ENCODE measurements around the gene DGKI.
A peak's percentile ranks its signal among the peaks of the same experiment; 100 is the strongest.

The DGKI gene

GRCh38 chr7:137774793-137775201 lies 72.0 kb downstream of the DGKI start:
- no peaks in the 10 kb centered on the region for H3K79me1 ChIP-seq (ENCODE audit: low read length)
- H3K79me2 ChIP-seq (ENCODE audit: control insufficient read depth, insufficient read depth, low read length, poor library complexity), result no peaks in the 10 kb centered on the region
- no peak overlapping the region for H2BK5ac ChIP-seq (ENCODE audit: low read depth, low read length, poor library complexity)
- no peak overlapping the region for H3K4ac ChIP-seq (ENCODE audit: low read depth, low read length)
- no peak overlapping the region for H3K27ac ChIP-seq (ENCODE audit: low read depth, low read length)
- H3K14ac ChIP-seq (ENCODE audit: low read length), result no peak overlapping the region
- no peak overlapping the region for H3K9ac ChIP-seq (ENCODE audit: low read length)
- H2AFZ ChIP-seq (ENCODE audit: insufficient read depth, low read length, poor library complexity), result no peak overlapping the region
- no peak overlapping the region for H3K23ac ChIP-seq (ENCODE audit: low read length)
- peak in 1 of 2 donors; percentile 17 for DNase-seq
- H4K91ac ChIP-seq (ENCODE audit: low read depth, low read length), result no peak overlapping the region
- H3K36me3 ChIP-seq (ENCODE audit: control insufficient read depth in 1 of 2, insufficient read depth in 2 of 2, low read length in 2 of 2), result no peaks in the 10 kb centered on the region
- H4K12ac ChIP-seq (ENCODE audit: low read depth, low read length), result no peak overlapping the region
- H3K4me1 ChIP-seq (ENCODE audit: control insufficient read depth in 1 of 2, insufficient read depth in 2 of 2, low read length in 2 of 2), result no peaks in the 10 kb centered on the region
- no peak overlapping the region for H3K18ac ChIP-seq (ENCODE audit: low read length)
- no peak overlapping the region for H2BK12ac ChIP-seq (ENCODE audit: low read length)
- H4K8ac ChIP-seq (ENCODE audit: low read depth, low read length), result no peak overlapping the region
- no CpG with 5 or more reads among the region's 4 CpGs for WGBS (ENCODE audit: extremely low coverage, insufficient coverage, insufficient read length)
- H2AK5ac ChIP-seq (ENCODE audit: low read length), result no peak overlapping the region
- no peak overlapping the region for H3K4me2 ChIP-seq (ENCODE audit: low read length)
- H2BK120ac ChIP-seq (ENCODE audit: insufficient read depth, low read length, poor library complexity), result no peak overlapping the region
- no peaks in the 10 kb centered on the region for H3K27me3 ChIP-seq (ENCODE audit: insufficient read depth, low read length)
- no peaks in the 10 kb centered on the region for H3K9me3 ChIP-seq (ENCODE audit: insufficient read depth, low read depth, low read length)
- H3K4me3 ChIP-seq (ENCODE audit: low read depth, low read length), result no peak overlapping the region

DNA sequence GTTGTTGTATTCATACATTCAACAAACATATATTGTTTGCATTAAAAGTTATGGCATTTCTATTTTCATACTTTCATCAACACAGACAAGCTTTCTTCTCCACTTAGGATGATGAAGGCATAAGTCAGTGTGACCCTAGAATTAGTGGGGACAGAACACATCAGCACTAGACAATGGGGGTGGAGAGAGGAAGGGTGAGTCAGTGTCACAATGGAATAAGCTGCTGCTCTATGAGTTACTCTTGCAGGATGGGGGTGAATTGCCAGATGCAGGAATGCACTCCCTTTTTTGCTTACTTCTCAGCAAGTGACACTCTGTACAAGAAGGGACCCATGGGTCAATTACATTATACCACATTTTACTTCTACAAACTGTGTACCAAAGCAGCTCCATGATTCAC lies 74.0 kb downstream of the DGKI start:
- DNase-seq, result peak in 1 of 2 donors; percentile 9
- H3K36me3 ChIP-seq (ENCODE audit: control insufficient read depth in 1 of 2, insufficient read depth in 2 of 2, low read length in 2 of 2), result no peaks in the 10 kb centered on the region

DNA sequence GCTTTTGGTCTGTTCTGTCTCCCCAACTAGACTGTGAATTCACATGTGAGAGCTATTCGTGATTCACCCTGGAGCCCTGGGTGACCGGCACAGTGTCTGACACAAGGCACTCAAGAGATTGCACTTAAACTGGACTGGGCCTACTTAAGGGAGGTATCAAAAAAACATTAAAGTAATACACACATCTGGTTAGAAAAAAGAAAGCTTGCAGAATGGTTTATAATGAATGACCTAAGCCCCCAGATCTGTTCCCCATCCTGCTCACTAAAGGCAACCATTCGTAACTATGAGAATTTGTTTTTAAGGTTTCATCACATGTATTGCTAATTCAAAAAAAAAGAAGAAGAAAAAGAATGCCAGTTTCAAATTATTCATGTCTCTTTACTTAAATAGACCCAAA lies 74.5 kb downstream of the DGKI start:
- Histone ChIP-seq H2BK120ac (ENCODE audit: insufficient read depth, low read length, poor library complexity) (no peak overlapping the region), H3K4me2 (ENCODE audit: low read length) (no peak overlapping the region), H2BK12ac (ENCODE audit: low read length) (no peak overlapping the region), H3K9ac (ENCODE audit: low read length) (no peak overlapping the region), H3K36me3 (ENCODE audit: control insufficient read depth in 1 of 2, insufficient read depth in 2 of 2, low read length in 2 of 2) (no peaks in the 10 kb centered on the region), H3K9me3 (ENCODE audit: insufficient read depth, low read depth, low read length) (no peaks in the 10 kb centered on the region), H4K91ac (ENCODE audit: low read depth, low read length) (no peak overlapping the region), H3K79me1 (ENCODE audit: low read length) (no peaks in the 10 kb centered on the region), H3K4ac (ENCODE audit: low read depth, low read length) (no peak overlapping the region), H3K4me1 (ENCODE audit: control insufficient read depth in 1 of 2, insufficient read depth in 2 of 2, low read length in 2 of 2) (no peaks in the 10 kb centered on the region), H3K27me3 (ENCODE audit: insufficient read depth, low read length) (no peaks in the 10 kb centered on the region), H3K18ac (ENCODE audit: low read length) (no peak overlapping the region), H3K4me3 (ENCODE audit: low read depth, low read length) (no peak overlapping the region), H3K23ac (ENCODE audit: low read length) (no peak overlapping the region), H2AK5ac (ENCODE audit: low read length) (no peak overlapping the region), H4K12ac (ENCODE audit: low read depth, low read length) (no peak overlapping the region), H3K79me2 (ENCODE audit: control insufficient read depth, insufficient read depth, low read length, poor library complexity) (no peaks in the 10 kb centered on the region), H3K14ac (ENCODE audit: low read length) (no peak overlapping the region), H2AFZ (ENCODE audit: insufficient read depth, low read length, poor library complexity) (no peak overlapping the region), H2BK5ac (ENCODE audit: low read depth, low read length, poor library complexity) (no peak overlapping the region), H4K8ac (ENCODE audit: low read depth, low read length) (no peak overlapping the region), H3K27ac (ENCODE audit: low read depth, low read length) (no peak overlapping the region)
- WGBS (ENCODE audit: extremely low coverage, insufficient coverage, insufficient read length), result no CpG with 5 or more reads among the region's 3 CpGs
- no peak for DNase-seq

More for the DNA sequence above, 74.0 kb downstream of the DGKI start:
- Histone ChIP-seq H2AK5ac (ENCODE audit: low read length) (no peak overlapping the region), H3K23ac (ENCODE audit: low read length) (no peak overlapping the region), H3K4me1 (ENCODE audit: control insufficient read depth in 1 of 2, insufficient read depth in 2 of 2, low read length in 2 of 2) (no peaks in the 10 kb centered on the region), H2BK5ac (ENCODE audit: low read depth, low read length, poor library complexity) (no peak overlapping the region), H3K79me2 (ENCODE audit: control insufficient read depth, insufficient read depth, low read length, poor library complexity) (no peaks in the 10 kb centered on the region), H2BK12ac (ENCODE audit: low read length) (no peak overlapping the region), H2AFZ (ENCODE audit: insufficient read depth, low read length, poor library complexity) (no peak overlapping the region), H4K12ac (ENCODE audit: low read depth, low read length) (no peak overlapping the region), H3K18ac (ENCODE audit: low read length) (no peak overlapping the region), H2BK120ac (ENCODE audit: insufficient read depth, low read length, poor library complexity) (no peak overlapping the region), H3K9ac (ENCODE audit: low read length) (no peak overlapping the region), H3K79me1 (ENCODE audit: low read length) (no peaks in the 10 kb centered on the region), H3K14ac (ENCODE audit: low read length) (no peak overlapping the region), H3K4me2 (ENCODE audit: low read length) (no peak overlapping the region), H3K4ac (ENCODE audit: low read depth, low read length) (no peak overlapping the region), H3K27ac (ENCODE audit: low read depth, low read length) (no peak overlapping the region), H3K9me3 (ENCODE audit: insufficient read depth, low read depth, low read length) (no peaks in the 10 kb centered on the region), H3K27me3 (ENCODE audit: insufficient read depth, low read length) (no peaks in the 10 kb centered on the region), H4K91ac (ENCODE audit: low read depth, low read length) (no peak overlapping the region), H3K4me3 (ENCODE audit: low read depth, low read length) (no peak overlapping the region), H4K8ac (ENCODE audit: low read depth, low read length) (no peak overlapping the region)

DNA sequence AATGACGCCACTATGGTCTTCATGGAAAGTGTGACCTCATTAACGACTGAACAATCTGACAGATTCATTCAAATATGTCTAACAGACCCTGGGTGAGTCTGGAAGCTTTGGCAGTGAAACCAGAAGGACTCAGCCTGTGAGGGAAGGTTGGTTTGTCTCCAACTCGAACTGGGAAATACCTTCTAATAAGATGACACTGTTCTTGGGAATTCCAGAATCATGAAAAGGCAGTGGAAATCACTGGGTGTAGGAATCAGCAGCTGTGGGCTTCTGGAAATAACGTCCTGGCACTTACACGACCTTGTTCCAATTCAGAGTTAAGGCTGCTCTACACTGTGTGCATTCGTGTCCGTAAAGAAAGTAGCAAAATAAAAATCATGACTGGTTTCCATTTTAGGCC lies 75.1 kb downstream of the DGKI start:
- H3K14ac ChIP-seq (ENCODE audit: low read length), result no peak overlapping the region
- no peak overlapping the region for H3K27ac ChIP-seq (ENCODE audit: low read depth, low read length)
- H3K79me1 ChIP-seq (ENCODE audit: low read length), result no peaks in the 10 kb centered on the region
- H2BK5ac ChIP-seq (ENCODE audit: low read depth, low read length, poor library complexity), result no peak overlapping the region
- no CpG with 5 or more reads among the region's 7 CpGs for WGBS (ENCODE audit: extremely low coverage, insufficient coverage, insufficient read length)
- H3K23ac ChIP-seq (ENCODE audit: low read length), result no peak overlapping the region
- H2AFZ ChIP-seq (ENCODE audit: insufficient read depth, low read length, poor library complexity), result no peak overlapping the region
- no peaks in the 10 kb centered on the region for H3K4me1 ChIP-seq (ENCODE audit: control insufficient read depth in 1 of 2, insufficient read depth in 2 of 2, low read length in 2 of 2)
- H4K91ac ChIP-seq (ENCODE audit: low read depth, low read length), result no peak overlapping the region
- no peaks in the 10 kb centered on the region for H3K27me3 ChIP-seq (ENCODE audit: insufficient read depth, low read length)
- no peak overlapping the region for H3K9ac ChIP-seq (ENCODE audit: low read length)
- H3K18ac ChIP-seq (ENCODE audit: low read length), result no peak overlapping the region
- no peak overlapping the region for H2BK12ac ChIP-seq (ENCODE audit: low read length)
- no peak overlapping the region for H3K4me3 ChIP-seq (ENCODE audit: low read depth, low read length)
- DNase-seq, result peak in 1 of 2 donors; percentile 13
- no peak overlapping the region for H2AK5ac ChIP-seq (ENCODE audit: low read length)
- H4K12ac ChIP-seq (ENCODE audit: low read depth, low read length), result no peak overlapping the region
- no peak overlapping the region for H4K8ac ChIP-seq (ENCODE audit: low read depth, low read length)
- H2BK120ac ChIP-seq (ENCODE audit: insufficient read depth, low read length, poor library complexity), result no peak overlapping the region
- H3K79me2 ChIP-seq (ENCODE audit: control insufficient read depth, insufficient read depth, low read length, poor library complexity), result no peaks in the 10 kb centered on the region
- no peaks in the 10 kb centered on the region for H3K36me3 ChIP-seq (ENCODE audit: control insufficient read depth in 1 of 2, insufficient read depth in 2 of 2, low read length in 2 of 2)
- no peak overlapping the region for H3K4me2 ChIP-seq (ENCODE audit: low read length)
- H3K9me3 ChIP-seq (ENCODE audit: insufficient read depth, low read depth, low read length), result no peaks in the 10 kb centered on the region
- H3K4ac ChIP-seq (ENCODE audit: low read depth, low read length), result no peak overlapping the region

Data from trophoblast cell (in vitro differentiated cells and primary cell).